Mucosa of gallbladder (tissue), 1 donor: Measurements from ENCODE around the gene TAF12. TPM values are rescaled to one million over a fixed set of nuclear protein-coding genes. Genes with fewer than 3 reads are reported as not detected.
A peak's percentile ranks its signal among the peaks of the same experiment; 100 is the strongest.
"Not testable (repeated sequence)": the region's sequence is repeated elsewhere in the genome, so short reads cannot be mapped to it uniquely, and the experiment has no call there.

Source experiments
- DNase-seq: peaks from one replicate; pipeline ENCODE4 v3.0.0-alpha.2; 2020; ENCODE audit warnings: low spot score
- total RNA-seq: library from RNA; stranded (reverse); gene quantifications from one replicate; pipeline ENCODE4 v1.2.1, GENCODE V29; 2021
- donor health status: DM: no; HTN: no; CAD: no.

The TAF12 gene, protein sequence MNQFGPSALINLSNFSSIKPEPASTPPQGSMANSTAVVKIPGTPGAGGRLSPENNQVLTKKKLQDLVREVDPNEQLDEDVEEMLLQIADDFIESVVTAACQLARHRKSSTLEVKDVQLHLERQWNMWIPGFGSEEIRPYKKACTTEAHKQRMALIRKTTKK
- 16.3 TPM for total RNA-seq

- DNase-seq = peak; percentile 95
Measured at GRCh38 chr1:28642847-28643635, at the start of gene TAF12. TAF12 (minus strand) TSS chr1:28643067; CDS start chr1:28622081, 20,986 bp downstream.

GRCh38 chr1:28691627-28692026 lies 48.8 kb upstream of the TAF12 start:
- DNase-seq = not testable (repeated sequence)

- DNase-seq = no peak
Measured at GRCh38 chr1:28684937-28685336, 42.1 kb upstream of the TAF12 start.

- no peak for DNase-seq
Measured at GRCh38 chr1:28682840-28683239, 40.0 kb upstream of the TAF12 start.

DNA sequence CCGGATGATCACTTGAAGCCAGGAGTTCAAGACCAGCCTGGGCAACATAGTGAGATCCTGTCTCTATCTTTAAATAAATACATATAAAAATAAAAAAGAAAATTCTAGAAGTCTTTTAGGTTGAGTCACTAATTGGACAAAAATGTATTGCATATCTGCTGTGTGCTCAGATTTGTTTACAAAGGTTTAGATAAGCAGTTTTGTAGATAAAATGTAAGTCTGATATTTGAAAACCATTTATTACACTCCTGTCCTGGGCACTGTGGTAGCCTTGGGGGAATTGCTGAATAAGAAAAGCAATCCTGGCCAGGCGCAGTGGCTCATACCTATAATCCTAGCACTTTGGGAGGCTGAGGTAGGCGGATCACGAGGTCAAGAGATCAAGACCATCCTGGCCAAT lies 37.3 kb upstream of the TAF12 start:
- no peak for DNase-seq

- no peak for DNase-seq
Measured at GRCh38 chr1:28675924-28676257, 33.0 kb upstream of the TAF12 start.

DNA sequence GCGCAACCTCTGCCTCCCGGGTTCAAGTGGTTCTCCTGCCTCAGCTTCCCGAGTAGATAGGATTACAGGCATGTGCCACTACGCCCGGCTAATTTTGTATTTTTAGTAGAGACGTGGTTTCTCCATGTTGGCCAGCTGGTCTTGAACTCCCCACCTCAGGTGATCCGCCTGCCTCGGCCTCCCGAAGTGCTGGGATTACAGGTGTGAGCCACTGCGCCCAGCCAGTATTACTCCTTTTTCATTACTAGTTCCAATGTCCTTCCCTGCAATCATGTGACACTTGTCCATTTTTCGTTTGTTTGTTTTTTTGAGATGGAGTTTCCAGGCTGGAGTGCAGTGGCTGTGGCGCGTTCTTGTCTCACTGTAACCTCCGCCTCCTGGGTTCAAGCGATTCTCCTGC lies 30.1 kb upstream of the TAF12 start:
- not testable (repeated sequence) for DNase-seq

DNA sequence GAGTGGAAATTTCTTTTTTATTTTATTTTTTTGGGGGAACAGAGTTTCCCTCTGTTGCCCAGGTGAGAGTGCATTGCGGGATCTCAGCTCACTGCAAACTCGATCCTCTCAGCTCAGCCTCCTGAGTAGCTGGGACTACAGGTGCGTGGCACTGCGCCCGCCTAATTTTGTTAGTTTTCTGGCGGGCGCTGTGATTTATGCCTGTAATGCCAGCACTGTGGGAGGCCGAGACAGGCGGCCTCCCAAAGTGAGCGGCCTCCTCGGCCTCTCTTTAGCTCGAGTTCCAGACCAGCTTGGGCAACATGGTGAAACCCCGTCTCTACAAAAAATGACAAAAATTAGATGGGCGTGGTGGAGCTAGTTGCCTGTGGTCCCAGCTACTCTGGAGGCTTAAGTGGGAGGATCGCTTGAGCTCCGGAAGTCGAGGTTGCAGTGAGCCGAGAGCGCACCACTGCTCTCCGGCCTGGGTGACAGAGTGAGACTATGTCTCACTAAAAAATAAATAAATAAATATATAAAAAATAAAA lies 28.4 kb upstream of the TAF12 start:
- DNase-seq = no peak

DNA sequence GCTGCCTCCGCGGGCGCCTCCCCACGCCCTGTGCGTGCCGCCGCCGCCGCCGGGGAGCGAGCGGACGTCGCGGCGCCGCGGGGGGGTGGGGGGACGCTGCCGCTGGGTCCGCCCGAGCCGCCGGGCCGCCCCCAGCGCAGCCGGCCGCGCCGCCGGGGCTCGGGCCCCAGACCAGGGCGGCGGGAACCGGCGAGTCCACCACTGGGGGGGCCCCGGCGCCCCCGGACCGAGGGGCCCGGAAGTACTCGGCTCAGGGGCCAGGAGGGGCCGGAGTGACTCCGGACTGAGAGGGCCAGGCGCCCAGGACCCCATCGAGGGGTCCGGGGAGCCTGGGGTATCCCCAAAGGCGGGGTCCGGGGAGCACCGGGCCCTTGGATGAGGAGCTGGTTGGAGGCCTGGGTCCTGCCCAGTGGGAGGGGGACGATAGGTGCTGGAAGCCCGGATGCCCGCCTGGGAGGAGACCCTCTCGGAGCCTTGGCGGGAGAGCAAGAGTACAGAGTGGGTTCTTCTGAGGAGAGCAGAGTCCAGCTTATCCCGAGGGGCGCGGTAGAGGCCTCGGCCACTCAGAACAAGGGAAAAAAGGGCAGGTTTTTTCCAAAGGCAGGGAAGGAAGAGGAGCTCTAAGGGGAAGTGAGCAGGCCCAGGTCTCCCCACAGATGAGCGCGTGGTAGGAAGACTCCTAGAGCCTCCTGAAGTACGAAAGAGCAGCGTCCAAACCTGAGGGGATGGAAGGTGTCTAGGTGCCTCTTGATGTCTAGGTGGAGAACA lies 26.3 kb upstream of the TAF12 start:
- DNase-seq = no peak

DNA sequence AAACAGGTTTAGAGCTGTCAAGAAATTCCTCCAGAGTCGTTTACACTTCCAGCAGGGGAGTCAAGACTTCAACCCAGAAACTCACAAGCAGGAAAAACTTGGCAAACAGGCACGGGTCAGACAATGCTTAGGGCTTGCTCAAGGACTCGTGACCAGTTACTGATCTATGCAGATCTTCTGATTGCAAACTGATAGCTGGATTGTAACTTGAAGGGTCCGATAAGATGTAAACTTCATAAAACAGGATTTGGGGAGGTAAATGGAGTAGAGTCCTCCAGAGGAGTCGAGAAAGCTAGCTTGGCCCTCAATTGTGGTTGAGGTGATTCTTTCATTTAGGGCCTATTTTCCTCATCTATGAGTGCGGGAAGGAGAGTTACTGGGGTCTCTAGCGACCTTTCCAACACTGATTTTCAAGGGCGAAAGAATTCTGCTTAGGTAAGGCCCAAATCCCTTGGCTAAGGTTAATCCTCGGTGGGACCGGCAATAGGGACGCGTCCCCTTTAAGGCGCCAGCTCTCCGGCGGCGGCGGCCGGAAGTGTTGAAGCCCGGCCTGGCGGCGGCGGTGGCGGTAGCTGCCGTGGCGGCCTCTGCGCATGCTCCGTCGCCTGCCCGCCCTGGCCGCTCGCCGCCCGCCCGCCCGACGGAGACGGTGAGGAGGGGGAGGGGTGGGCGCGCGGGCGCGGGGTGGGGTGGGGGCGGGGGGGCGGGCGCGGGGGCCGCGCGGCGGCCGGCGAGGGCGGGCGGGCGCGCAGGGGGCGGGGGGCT lies 25.5 kb upstream of the TAF12 start, which contains the start of gene GMEB1:
Gene GMEB1, plus strand, starts transcription at position 594 of the 765 bp plus-strand sequence. CDS start 14,829 bp downstream, outside the sequence.
- DNase-seq = peak; percentile 87

DNA sequence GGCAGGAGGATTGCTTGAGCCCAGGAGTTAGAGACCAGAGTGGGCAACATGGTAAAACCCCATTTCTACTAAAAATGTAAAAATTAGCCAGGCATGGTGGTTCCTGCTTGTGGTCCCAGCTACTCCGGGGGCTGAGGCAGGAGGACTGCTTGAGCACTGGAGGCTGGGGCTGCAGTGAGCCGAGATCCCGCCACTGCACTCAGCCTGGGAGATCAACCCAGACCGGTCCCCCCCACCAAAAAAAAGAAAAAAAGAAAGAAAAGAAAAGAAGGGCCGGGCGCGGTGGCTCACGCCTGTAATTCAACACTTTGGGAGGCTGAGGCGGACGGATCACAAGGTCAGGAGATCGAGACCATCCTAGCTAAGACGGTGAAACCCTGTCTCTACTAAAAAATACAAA lies 23.9 kb upstream of the TAF12 start:
- no peak for DNase-seq

GRCh38 chr1:28663871-28664470 lies 21.1 kb upstream of the TAF12 start:
- DNase-seq = no peak

GRCh38 chr1:28656335-28656734 lies 13.5 kb upstream of the TAF12 start:
- no peak for DNase-seq

DNA sequence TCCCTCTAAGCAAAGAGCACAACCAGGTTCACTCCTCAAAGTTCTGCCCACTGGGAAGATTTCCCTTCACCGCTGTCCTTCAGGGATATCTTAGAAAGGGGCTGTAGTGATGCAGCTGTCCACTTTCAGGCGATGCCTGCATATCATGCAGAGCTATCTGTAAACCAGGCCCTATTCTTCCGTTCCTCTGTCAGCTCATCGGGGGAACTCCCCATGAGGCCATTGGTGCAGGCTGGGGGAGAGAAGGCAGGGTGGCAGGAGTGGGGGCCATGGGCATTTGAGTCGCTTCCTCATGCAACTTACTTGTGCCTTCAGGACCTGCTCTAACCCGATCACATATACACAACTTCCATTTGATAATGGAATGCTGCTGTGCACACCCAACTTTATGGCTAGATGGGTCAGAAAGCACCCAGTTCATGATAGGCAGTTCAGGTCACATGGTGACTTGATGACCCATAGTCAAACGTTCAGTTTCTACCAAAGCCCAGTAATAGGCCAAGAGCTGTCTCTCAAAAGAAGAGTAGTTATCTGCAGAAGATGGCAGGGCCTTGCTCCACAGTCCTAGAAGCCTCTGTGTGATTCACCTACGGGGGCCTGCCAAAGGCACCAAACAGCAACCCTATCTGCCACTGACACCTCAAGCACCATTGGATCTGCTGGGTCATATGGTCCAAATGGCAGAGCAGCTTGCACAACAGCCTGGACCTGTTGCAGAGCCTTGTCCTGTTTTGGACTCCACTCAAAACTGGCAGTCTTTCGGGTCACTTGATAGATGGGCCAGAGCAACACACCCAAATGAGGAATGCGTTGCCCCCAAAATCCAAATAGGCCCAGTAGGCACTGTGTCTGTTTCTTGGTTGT lies 12.8 kb upstream of the TAF12 start:
- DNase-seq = not testable (repeated sequence)

DNA sequence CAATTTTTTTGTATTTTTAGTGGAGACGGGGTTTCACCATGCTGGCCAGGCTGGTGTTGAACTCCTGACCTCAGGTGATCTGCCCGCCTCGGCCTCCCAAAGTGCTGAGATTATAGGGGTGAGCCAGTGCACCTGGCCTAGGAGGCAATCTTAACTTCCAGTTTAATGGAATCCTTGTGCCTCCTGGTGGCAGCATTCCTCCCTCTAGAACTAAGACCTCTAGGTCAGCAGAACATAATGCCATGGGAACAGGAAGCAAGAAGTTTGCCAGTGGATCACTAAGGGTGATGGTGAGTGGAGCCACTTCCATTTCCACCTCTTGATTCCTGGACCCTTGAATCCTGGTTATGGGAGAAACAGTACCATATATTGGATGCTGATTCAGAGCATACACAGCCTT lies 11.0 kb upstream of the TAF12 start:
- not testable (repeated sequence) for DNase-seq

GRCh38 chr1:28653063-28653462 lies 10.2 kb upstream of the TAF12 start:
- not testable (repeated sequence) for DNase-seq

DNA sequence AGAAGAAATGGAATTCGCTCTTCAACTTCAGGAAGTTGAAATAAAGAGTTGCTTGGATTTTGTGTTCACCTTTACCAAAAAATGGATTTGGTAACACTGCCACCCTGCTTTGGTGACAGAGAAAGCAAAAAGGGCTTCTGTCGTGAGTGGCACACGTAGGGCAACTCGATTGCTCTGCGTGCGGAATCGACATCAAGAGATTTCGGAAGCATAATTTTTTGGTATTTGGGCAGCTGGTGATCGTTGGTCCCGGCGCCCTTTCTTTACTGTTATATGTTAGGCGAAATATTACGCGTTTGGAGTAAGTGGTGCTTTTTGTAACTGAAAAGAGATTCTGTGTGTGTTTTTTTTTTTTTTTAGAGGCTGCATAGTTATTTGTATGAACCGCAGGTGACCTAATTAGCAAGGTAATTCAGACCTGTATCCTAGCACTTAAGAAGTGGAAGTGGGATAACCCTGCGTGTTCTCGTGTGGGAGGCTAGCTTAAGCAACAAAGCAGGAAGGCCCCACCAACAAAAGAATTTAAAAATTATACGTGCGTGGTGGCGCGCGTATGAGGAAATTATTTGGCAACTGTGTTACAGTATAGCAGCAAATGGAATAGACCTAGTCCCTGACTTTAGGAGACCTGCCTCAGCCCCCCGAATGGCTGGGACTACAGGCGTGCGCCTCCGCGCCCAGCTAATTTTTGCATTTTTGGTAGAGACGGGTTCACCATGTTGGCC lies 5.8 kb upstream of the TAF12 start, which contains the start of gene RNU11:
Gene RNU11, plus strand, starts transcription at position 127 of the 725 bp plus-strand sequence.
- DNase-seq = peak; percentile 91

GRCh38 chr1:28648008-28648473 lies 5.2 kb upstream of the TAF12 start:
- DNase-seq = peak; percentile 91

- DNase-seq = no peak
Measured at GRCh38 chr1:28646040-28646439, 3.2 kb upstream of the TAF12 start.
